B cell (primary cell): ENCODE measurements around the gene PDP2. TPM values are rescaled to one million over a fixed set of nuclear protein-coding genes. Genes with fewer than 3 reads are reported as not detected.

Experiments used
- ATAC-seq: fragments of 200-7000 bp; cut with Tn5 transposase; one replicate; pipeline ENCODE4 v1.10.0; 2021; ENCODE audit warnings: low read depth, mild to moderate bottlenecking, moderate number of reproducible peaks, moderate library complexity
- CTCF ChIA-PET: fragments of 350-600 bp; sonication (Branson Sonifier 250); formaldehyde crosslinking; loops from one replicate; lab custom pipeline; 2021; ENCODE audit warnings: antibody characterized with exemption, inconsistent platforms; lab: Charles Lee
- POLR2A ChIA-PET: fragments of 350-600 bp; sonication (Branson Sonifier 250); formaldehyde crosslinking; loops from one replicate; lab custom pipeline; 2021; ENCODE audit warnings: antibody characterized with exemption; lab: Charles Lee
- DNase-seq: peaks from one replicate; pipeline ENCODE4 v3.0.0; 2013
- H2AFZ ChIP-seq: 2 replicates; pipeline ENCODE4 v1.6.1; 2012; ENCODE audit warnings: mild to moderate bottlenecking, low read depth, low read length; ENCODE audit not compliant: insufficient read depth, poor library complexity, severe bottlenecking
- H3K27ac ChIP-seq, 2 donors: 1 replicate in 1 of 2; 2 replicates in 1 of 2; pipeline ENCODE4 v1.5.1; 2012 to 2013; ENCODE audit warnings: low read length in 2 of 2, mild to moderate bottlenecking in 2 of 2, moderate library complexity in 1 of 2
- H3K27me3 ChIP-seq, 4 experiments: fragments of 200-600 bp in 1 of 4; sonication (generic) in 1 of 4; replicated peaks in 1 of 4; 1 replicate in 2 of 4; 2 replicates in 2 of 4; pipeline versions ENCODE4 v1.6.1 to v1.7.0; 2013 to 2016; ENCODE audit warnings: low read length in 3 of 4, mild to moderate bottlenecking in 2 of 4, mixed read lengths in 1 of 4, moderate library complexity in 1 of 4; ENCODE audit not compliant: insufficient read depth in 4 of 4, control insufficient read depth in 3 of 4; ENCODE audit errors: control extremely low read depth in 1 of 4
- H3K36me3 ChIP-seq, 2 experiments: replicated peaks in 1 of 2; 1 replicate in 1 of 2; 2 replicates in 1 of 2; pipeline versions ENCODE4 v1.6.1 to v1.7.1; 2013; ENCODE audit warnings: low read length in 1 of 2; ENCODE audit not compliant: insufficient read depth in 2 of 2, control insufficient read depth in 1 of 2; ENCODE audit errors: control extremely low read depth in 1 of 2, extremely low read depth in 1 of 2
- H3K4me1 ChIP-seq, 2 donors: fragments of 200-600 bp in 1 of 2; sonication (generic) in 1 of 2; 1 replicate in 1 of 2; 2 replicates in 1 of 2; pipeline versions ENCODE4 v1.5.1 to v1.6.1; 2013 to 2017; ENCODE audit warnings: low read length in 2 of 2; ENCODE audit not compliant: control insufficient read depth in 2 of 2, insufficient read depth in 2 of 2
- H3K4me2 ChIP-seq: replicated peaks from 2 replicates; pipeline ENCODE3; 2012; ENCODE audit warnings: mild to moderate bottlenecking, low read depth, low read length; ENCODE audit not compliant: poor library complexity, severe bottlenecking
- H3K4me3 ChIP-seq, 5 experiments: fragments of 200-600 bp in 1 of 5; sonication (generic) in 1 of 5; 1 replicate in 3 of 5; 2 replicates in 2 of 5; pipeline versions ENCODE4 v1.5.1 to v1.7.0; 2011 to 2016; ENCODE audit warnings: low read length in 4 of 5, mild to moderate bottlenecking in 4 of 5, low read depth in 2 of 5, control low read depth in 1 of 5, moderate library complexity in 1 of 5; ENCODE audit not compliant: insufficient read depth in 1 of 5; ENCODE audit errors: control extremely low read depth in 1 of 5, extremely low read depth in 1 of 5
- H3K79me2 ChIP-seq: fragments of 200-600 bp; sonication (generic); one replicate; pipeline ENCODE4 v1.6.0; 2016; ENCODE audit warnings: low read length; ENCODE audit not compliant: control insufficient read depth, insufficient read depth
- H3K9ac ChIP-seq: fragments of 200-600 bp; sonication (generic); 2 replicates; pipeline ENCODE4 v1.6.1; 2017; ENCODE audit warnings: mild to moderate bottlenecking, low read length, moderate library complexity
- H3K9me3 ChIP-seq, 3 donors: one replicate each; pipeline versions ENCODE4 v1.6.1 to v1.7.1; 2013; ENCODE audit warnings: low read length in 2 of 3; ENCODE audit not compliant: control insufficient read depth in 2 of 3, insufficient read depth in 1 of 3; ENCODE audit errors: control extremely low read depth in 1 of 3
- H4K20me1 ChIP-seq: 2 replicates; pipeline ENCODE4 v1.6.0; 2012; ENCODE audit warnings: mild to moderate bottlenecking, low read length; ENCODE audit not compliant: insufficient read depth, control insufficient read depth, poor library complexity, severe bottlenecking
- H3K27ac Mint-ChIP-seq: one replicate; pipeline ENCODE4 v1.8.0; 2021; ENCODE audit warnings: mixed read lengths
- H3K27me3 Mint-ChIP-seq: one replicate; pipeline ENCODE4 v1.8.0; 2021; ENCODE audit warnings: mixed read lengths
- H3K4me1 Mint-ChIP-seq: one replicate; pipeline ENCODE4 v1.8.0; 2021; ENCODE audit warnings: mixed read lengths
- H3K4me3 Mint-ChIP-seq: one replicate; pipeline ENCODE4 v1.8.0; 2021; ENCODE audit warnings: mixed read lengths
- H3K9me3 Mint-ChIP-seq: one replicate; pipeline ENCODE4 v1.8.0; 2022; ENCODE audit warnings: mixed read lengths; ENCODE audit not compliant: insufficient read depth
- EZH2 ChIP-seq: IDR thresholded peaks from 2 replicates; pipeline ENCODE4 v1.6.1; 2012; ENCODE audit warnings: borderline replicate concordance, low read depth, mild to moderate bottlenecking, moderate library complexity, low read length; ENCODE audit not compliant: insufficient read depth, poor library complexity, severe bottlenecking
- WGBS: methylation state at CpG from one replicate; pipeline ENCODE4 v1.1.5; 2013; ENCODE audit warnings: missing lambda C conversion rate; ENCODE audit not compliant: insufficient coverage; 5-methylcytosine and 5-hydroxymethylcytosine counted together
- intact Hi-C: fragments of 100-400 bp; cut with micrococcal nuclease; formaldehyde crosslinking; loops from one replicate; pipeline ENCODE4 v1.10.0; 2022
- polyA plus RNA-seq: library from polyadenylated mRNA; depleted of rRNA; stranded (reverse); fragments of >200 nt; gene quantifications from 2 replicates; pipeline ENCODE4 v1.2.3, GENCODE V29; 2012
- total RNA-seq, 2 donors: library from RNA; stranded (reverse); fragments of 120-200 nt in 1 of 2; gene quantifications; 1 replicate in 1 of 2; 2 replicates in 1 of 2; pipeline versions ENCODE4 v1.2.3 to v1.2.4, GENCODE V29; 2013 to 2022
- TF ChIP-seq, protein P1 (sequence below): fragments of 200-600 bp; IDR thresholded peaks from one replicate; pipeline ENCODE4 v1.8.0; 2022; ENCODE audit warnings: antibody characterized with exemption, mild to moderate bottlenecking

The PDP2 gene
- total and polyA plus RNA-seq, 2 donors (not counting 1 experiment from before 2014, with no cell fraction given), result 1.9 to 18.7 TPM

DNA sequence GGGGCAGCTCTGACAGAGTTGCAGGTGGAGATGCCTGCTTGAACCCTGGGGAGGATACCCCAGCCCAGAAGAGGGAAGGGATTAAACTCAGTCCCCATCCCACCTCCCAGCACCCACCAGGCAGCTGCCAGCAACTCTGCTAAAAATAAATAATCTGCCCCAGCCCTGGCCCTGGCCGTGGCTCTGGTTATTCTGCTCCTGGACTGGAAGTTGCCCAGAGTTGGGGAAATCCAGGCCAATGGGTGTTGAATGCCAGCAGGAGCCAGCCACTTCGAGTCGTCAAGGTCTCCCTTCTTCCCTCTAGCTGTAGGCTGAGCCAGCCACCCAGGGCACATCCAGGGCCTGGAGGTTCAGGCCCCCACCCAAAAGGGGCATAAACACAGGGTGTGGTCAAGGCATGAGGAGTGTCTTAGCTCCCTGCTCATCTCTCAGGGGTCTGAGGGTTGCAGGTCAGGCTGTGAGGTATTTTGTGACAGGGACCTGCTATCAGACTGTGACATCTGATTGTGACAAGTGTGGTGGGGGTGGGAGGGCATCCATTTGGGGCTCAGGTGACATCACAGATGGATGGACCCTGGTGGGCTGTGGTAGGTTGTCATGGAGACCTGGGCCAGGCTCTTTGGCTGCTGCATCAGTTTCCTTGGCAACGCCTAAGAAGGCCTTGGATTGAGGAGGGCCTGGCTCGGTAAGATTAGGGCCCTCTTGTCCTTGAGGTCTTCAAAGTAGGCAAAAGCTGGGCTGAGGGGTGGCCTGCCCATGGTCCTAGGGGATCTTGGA lies 46.0 kb downstream of the PDP2 start:
- DNase-seq (no peak), ATAC-seq (no peak)
- WGBS, result 80% methylated on average over 5 of the region's 5 CpGs
- Mint-ChIP-seq H3K27ac (no peak overlapping the region), H3K27me3 (peaks cover 29% of the 10 kb centered on the region), H3K4me3 (peak overlapping the region; percentile 81), H3K9me3 (no peaks in the 10 kb centered on the region), H3K4me1 (peaks cover 12% of the 10 kb centered on the region)
- Histone ChIP-seq H3K9me3 (peaks cover 0 to 8% (median 0%) of the 10 kb centered on the region in 3 donors), H3K4me2 (no peak overlapping the region), H3K4me3 (no peak overlapping the region), H3K9ac (no peak overlapping the region), H3K27me3 (peaks cover 0 to 41% (median 14%) of the 10 kb centered on the region in 4 experiments), H3K36me3 (peaks cover 0 to 3% of the 10 kb centered on the region in 2 experiments), H3K4me1 (peaks cover 11 to 12% of the 10 kb centered on the region in 2 donors), H4K20me1 (no peaks in the 10 kb centered on the region), H2AFZ (no peak overlapping the region), H3K27ac (no peak overlapping the region), H3K79me2 (no peaks in the 10 kb centered on the region)
- intact Hi-C loops, result no loop called here
- no peak for TF ChIP-seq EZH2
- TF ChIP-seq, protein P1, sequence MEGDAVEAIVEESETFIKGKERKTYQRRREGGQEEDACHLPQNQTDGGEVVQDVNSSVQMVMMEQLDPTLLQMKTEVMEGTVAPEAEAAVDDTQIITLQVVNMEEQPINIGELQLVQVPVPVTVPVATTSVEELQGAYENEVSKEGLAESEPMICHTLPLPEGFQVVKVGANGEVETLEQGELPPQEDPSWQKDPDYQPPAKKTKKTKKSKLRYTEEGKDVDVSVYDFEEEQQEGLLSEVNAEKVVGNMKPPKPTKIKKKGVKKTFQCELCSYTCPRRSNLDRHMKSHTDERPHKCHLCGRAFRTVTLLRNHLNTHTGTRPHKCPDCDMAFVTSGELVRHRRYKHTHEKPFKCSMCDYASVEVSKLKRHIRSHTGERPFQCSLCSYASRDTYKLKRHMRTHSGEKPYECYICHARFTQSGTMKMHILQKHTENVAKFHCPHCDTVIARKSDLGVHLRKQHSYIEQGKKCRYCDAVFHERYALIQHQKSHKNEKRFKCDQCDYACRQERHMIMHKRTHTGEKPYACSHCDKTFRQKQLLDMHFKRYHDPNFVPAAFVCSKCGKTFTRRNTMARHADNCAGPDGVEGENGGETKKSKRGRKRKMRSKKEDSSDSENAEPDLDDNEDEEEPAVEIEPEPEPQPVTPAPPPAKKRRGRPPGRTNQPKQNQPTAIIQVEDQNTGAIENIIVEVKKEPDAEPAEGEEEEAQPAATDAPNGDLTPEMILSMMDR, result no peak
- CTCF ChIA-PET, result no interaction called here
- POLR2A ChIA-PET, result interaction anchor here (0.6 kb wide), 1 partner anchor 10 kb away, joined by 3 read pairs; no protein-coding TSS in a partner anchor

DNA sequence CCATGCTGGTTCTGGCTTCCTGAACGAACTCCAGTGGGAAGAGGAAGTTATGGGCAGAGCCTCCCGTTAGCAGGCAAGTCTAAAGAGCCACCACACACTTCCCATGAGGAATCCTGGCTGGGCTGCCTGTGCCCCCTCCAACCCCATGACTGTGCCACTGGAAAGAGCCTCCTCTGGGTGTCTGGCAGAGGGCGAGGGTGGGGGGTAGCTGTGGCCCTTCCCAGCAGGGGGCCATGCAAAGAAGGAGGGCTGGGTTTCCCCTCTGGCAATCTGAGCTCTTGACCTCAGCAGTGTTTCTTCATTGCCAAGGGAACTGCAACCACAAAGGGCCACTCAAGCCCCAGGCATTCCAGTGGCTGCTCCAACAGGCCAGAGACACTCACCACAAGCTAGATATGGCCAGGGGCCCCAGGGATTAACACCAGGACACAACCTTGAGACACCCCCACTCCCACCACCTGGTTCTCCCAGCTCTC lies 46.7 kb downstream of the PDP2 start:
- Histone ChIP-seq H2AFZ (no peak overlapping the region), H3K4me2 (no peak overlapping the region), H4K20me1 (no peaks in the 10 kb centered on the region), H3K4me1 (peaks cover 11 to 12% of the 10 kb centered on the region in 2 donors), H3K9me3 (peaks cover 0 to 8% (median 0%) of the 10 kb centered on the region in 3 donors), H3K9ac (no peak overlapping the region), H3K79me2 (no peaks in the 10 kb centered on the region), H3K36me3 (peaks cover 0 to 8% of the 10 kb centered on the region in 2 experiments), H3K27ac (no peak overlapping the region), H3K4me3 (no peak overlapping the region), H3K27me3 (peaks cover 0 to 38% (median 14%) of the 10 kb centered on the region in 4 experiments)
- 50% methylated on average over 1 of the region's 3 CpGs for WGBS
- CTCF ChIA-PET, result no interaction called here
- POLR2A ChIA-PET, result interaction anchor here (0.6 kb wide), 1 partner anchor 10 kb away, joined by 3 read pairs; no protein-coding TSS in a partner anchor
- TF ChIP-seq, protein P1, result no peak
- TF ChIP-seq EZH2, result no peak
- Mint-ChIP-seq H3K27me3 (peaks cover 28% of the 10 kb centered on the region), H3K27ac (no peak overlapping the region), H3K4me3 (no peak overlapping the region), H3K9me3 (no peaks in the 10 kb centered on the region), H3K4me1 (peaks cover 18% of the 10 kb centered on the region)
- intact Hi-C loops, result no loop called here
- no peak for DNase-seq
- ATAC-seq, result no peak
